GM12864 (cell line): ENCODE results near the gene PAPPA.

Experiments used
- DNase-seq: peaks from one replicate; pipeline ENCODE4 v3.0.0-alpha.2; 2011; ENCODE audit warnings: low read depth
- H3K4me3 ChIP-seq: 2 replicates; pipeline ENCODE4 v1.5.1; 2011; ENCODE audit warnings: mild to moderate bottlenecking, low read depth, low read length, control low read depth
- TF ChIP-seq, protein P1 (sequence below): IDR thresholded peaks from 2 replicates; pipeline ENCODE4 v1.5.1; 2011; ENCODE audit warnings: low read depth, mild to moderate bottlenecking, moderate library complexity, low read length, control low read depth, inconsistent platforms; ENCODE audit errors: missing control alignments

The PAPPA gene

DNA sequence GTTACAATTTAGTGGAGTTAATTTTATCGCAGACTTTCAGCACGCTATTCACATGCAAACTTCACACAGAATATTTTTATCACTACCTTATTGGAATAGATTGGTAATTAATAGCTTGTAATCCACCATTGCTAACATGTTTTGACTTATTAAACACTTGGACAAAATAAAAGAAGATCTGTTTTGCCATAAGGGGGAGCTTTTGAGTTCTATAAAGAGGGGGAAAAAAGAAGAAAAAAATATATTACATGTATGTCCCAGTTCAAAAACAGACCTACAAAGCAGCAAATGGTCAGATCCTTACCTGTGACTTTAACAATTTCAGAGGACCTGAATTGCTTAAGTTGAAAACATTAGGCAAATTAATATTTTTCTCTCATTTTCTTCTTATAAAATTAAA is 1.2 kb upstream of the PAPPA start:
- TF ChIP-seq, protein P1, sequence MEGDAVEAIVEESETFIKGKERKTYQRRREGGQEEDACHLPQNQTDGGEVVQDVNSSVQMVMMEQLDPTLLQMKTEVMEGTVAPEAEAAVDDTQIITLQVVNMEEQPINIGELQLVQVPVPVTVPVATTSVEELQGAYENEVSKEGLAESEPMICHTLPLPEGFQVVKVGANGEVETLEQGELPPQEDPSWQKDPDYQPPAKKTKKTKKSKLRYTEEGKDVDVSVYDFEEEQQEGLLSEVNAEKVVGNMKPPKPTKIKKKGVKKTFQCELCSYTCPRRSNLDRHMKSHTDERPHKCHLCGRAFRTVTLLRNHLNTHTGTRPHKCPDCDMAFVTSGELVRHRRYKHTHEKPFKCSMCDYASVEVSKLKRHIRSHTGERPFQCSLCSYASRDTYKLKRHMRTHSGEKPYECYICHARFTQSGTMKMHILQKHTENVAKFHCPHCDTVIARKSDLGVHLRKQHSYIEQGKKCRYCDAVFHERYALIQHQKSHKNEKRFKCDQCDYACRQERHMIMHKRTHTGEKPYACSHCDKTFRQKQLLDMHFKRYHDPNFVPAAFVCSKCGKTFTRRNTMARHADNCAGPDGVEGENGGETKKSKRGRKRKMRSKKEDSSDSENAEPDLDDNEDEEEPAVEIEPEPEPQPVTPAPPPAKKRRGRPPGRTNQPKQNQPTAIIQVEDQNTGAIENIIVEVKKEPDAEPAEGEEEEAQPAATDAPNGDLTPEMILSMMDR, result no peak
- DNase-seq, result no peak

DNA sequence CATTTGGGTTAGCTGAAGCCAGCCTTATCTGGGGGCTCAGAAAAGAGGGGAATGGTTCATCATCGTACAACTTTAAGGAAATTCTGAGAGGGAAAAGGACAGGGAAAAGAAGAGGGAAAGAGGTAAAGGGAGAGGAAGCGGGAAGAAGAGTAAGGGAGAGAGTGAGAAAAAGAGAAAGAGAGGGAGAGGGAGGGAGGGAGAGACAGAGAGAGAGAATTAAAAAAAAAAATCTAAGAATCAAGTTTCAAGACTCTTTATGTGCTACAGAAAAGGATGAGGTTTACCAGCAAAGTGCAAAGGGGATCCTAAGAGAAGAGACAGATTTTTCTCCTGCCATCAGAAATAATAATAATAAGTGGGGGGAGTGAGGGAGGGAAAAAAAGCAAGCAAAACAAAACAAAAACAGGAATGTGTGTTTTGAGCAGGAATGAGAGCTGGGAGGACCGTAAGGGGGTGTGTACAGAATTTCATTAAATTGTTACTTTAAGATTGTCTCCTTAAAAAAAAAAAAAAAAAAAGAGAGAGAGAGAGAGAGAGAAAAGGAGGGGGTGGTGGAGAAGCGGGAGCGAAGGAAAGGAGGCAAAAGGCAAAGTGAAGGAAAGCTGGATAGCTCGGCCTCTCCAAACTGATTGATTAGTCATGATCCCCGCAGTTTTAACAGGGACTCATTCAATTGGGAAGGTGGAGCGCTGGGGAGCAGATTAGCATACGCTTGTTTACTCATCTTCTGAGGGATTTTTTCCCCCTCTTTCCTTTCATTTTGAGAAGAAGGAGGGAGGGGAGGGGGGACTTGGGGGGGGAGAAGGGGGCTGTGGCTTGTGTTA is 438 bp upstream of the PAPPA start:
- no peak overlapping the region for H3K4me3 ChIP-seq
- no peak for DNase-seq
- TF ChIP-seq, protein P1, result no peak

More for the DNA sequence above, 1.2 kb upstream of the PAPPA start:
- H3K4me3 ChIP-seq, result no peak overlapping the region

DNA sequence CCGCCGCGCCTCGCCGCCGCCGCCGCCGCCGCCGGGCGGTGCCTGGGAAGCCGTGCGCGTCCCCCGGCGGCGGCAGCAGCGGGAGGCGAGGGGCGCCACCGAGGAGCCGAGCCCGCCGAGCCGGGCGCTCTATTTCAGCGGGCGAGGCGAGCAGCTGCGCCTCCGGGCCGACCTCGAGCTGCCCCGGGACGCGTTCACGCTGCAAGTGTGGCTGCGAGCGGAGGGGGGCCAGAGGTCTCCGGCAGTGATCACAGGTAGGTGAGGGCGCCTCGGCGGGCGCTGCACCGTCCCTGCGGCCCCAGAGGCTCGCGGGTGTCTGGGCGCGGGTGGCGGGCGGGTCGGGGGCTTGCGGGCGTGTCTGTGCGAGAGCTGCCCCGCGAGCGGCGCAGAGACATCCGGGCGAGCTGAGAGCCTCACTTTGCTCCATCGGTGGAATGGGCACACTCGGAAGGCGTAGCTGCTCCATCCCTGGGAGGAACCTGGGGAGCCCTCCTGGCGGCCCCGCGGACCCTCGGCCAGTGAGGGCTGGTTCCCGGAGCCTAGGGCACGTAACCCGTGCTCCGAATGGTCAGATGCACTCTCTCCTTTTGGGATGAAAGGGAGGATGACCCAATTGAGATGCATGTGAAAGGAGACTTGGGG is 864 bp downstream of the PAPPA start:
- no peak overlapping the region for H3K4me3 ChIP-seq
- DNase-seq, result no peak
- TF ChIP-seq, protein P1, result no peak

DNA sequence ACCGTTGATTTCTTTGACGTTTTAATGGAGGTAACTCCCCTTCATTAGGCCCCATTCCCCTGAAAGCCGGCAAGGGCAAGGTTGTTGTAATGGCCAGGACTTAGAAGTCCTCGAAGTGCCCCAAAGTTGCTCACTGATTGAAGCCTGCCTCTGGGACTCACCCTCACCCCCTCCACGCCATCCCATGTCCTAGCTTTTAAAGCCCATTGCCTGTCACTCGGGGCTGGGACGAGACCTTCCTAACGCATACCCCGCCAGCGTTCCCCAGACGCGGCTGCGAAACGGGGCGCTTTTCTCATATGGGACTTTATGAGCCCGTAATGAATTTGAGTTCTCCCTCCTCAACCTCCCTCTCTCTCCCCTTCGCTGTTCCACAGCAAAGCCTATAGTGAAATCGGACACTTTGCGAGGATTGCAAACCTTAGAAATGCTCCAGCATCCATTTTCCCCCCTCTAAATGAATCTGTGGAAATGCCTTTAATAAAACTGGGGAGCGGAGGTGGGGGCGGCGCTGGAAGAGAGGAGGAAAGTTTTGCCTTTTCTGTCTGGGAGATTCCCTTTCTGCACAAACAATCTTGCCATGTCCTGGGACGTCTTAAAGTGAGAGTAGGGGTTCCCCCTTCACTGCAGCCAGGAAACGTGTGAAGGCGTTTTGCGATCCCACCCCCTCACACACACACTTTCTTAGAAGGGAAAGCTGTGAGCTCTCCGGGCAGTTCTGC is 1.5 kb downstream of the PAPPA start:
- TF ChIP-seq, protein P1, result no peak
- DNase-seq, result no peak
- H3K4me3 ChIP-seq, result no peak overlapping the region

DNA sequence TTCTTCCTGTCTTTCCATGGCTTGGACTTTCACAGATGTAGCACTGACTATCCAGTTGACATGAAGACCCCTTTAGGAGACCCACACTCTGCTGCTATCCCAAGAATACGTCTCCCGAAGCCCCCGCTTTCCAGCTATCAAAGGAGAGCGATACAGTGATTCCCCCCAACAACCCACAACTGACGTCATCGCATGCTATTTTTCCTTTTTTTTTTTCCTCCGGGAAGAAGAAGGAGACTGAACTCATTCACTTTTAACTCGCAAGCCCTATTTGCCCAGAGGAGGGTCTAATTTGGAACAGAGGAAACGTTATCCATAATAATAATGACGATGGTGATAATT is 2.1 kb downstream of the PAPPA start:
- H3K4me3 ChIP-seq, result no peak overlapping the region
- no peak for DNase-seq
- TF ChIP-seq, protein P1, result no peak

DNA sequence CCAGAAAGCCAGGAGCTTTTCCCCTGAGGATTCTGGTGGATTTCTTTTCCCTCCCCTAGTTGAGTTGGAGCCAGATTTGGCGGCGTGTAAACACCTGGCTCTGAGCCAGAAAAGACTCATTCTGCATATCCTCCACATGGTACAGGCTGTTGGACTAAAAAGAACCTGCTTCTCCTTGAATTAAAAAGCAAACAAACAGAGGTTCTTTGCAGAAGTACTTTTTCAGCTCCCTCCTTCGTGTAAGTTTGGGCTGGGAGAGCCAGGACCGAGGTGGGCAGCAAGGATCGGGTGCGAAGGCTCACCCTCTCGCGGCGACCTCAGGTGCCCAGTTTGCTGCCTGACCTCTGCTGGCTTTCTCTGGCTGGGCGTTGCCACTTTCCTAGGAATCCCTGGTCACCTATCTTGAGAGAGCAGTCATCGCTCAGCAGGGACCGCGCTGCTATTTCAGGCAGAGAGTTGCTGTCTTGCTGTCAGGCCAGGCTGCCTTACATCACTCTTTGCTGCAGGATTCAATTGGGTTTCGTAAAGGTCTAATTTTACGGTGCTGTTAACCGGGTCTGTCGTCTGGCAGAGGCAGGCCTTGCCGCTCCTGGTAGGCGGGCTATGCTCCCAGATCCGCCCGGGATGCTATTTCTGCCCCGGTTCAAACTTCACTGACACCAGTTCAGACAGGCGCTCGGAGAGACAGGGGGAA is 3.2 kb downstream of the PAPPA start:
- DNase-seq, result no peak
- H3K4me3 ChIP-seq, result no peak overlapping the region
- TF ChIP-seq, protein P1, result no peak
